GM23338 (cell line): Measurements from ENCODE around the gene KSR2. TPM values are rescaled to one million over a fixed set of nuclear protein-coding genes. Genes with fewer than 3 reads are reported as not detected.

ENCODE experiments used
- ATAC-seq: fragments of 200-7000 bp; cut with Tn5 transposase; 3 replicates; pipeline ENCODE4 v1.9.1; 2020
- DNase-seq: peaks from one replicate; pipeline ENCODE4 v3.0.0-alpha.2; 2015; ENCODE audit warnings: low spot score
- H2AFZ ChIP-seq: fragments of 200-600 bp; sonication (generic); 2 replicates; pipeline ENCODE4 v1.8.0; 2016; ENCODE audit warnings: antibody characterized with exemption, mild to moderate bottlenecking, moderate library complexity
- H3F3A ChIP-seq: fragments of 200-600 bp; sonication (generic); replicated peaks from 2 replicates; pipeline ENCODE4 v1.8.0; 2017; ENCODE audit warnings: antibody characterized with exemption, mixed run types, low read depth
- H3K27ac ChIP-seq: fragments of 200-600 bp; sonication (generic); 2 replicates; pipeline ENCODE4 v1.6.1; 2016; ENCODE audit warnings: low read depth
- H3K27me3 ChIP-seq: fragments of 200-600 bp; sonication (generic); 2 replicates; pipeline ENCODE4 v1.8.0; 2016; ENCODE audit warnings: mild to moderate bottlenecking, mixed run types, moderate library complexity; ENCODE audit not compliant: insufficient read depth
- H3K36me3 ChIP-seq: fragments of 200-600 bp; sonication (generic); 2 replicates; pipeline ENCODE4 v1.8.0; 2016; ENCODE audit warnings: mild to moderate bottlenecking; ENCODE audit not compliant: insufficient read depth
- H3K4me1 ChIP-seq: fragments of 200-600 bp; sonication (generic); 2 replicates; pipeline ENCODE4 v1.8.0; 2016; ENCODE audit warnings: mild to moderate bottlenecking, moderate library complexity; ENCODE audit not compliant: insufficient read depth
- H3K4me2 ChIP-seq: fragments of 200-600 bp; sonication (generic); 2 replicates; pipeline ENCODE4 v1.7.1; 2017; ENCODE audit warnings: mixed run types
- H3K4me3 ChIP-seq: fragments of 200-600 bp; sonication (generic); 2 replicates; pipeline ENCODE4 v1.6.1; 2016; ENCODE audit warnings: mixed run types
- H3K79me2 ChIP-seq: fragments of 200-600 bp; sonication (generic); replicated peaks from 2 replicates; pipeline ENCODE4 v1.8.0; 2017; ENCODE audit warnings: mild to moderate bottlenecking; ENCODE audit not compliant: insufficient read depth
- H3K9me2 ChIP-seq: fragments of 200-600 bp; sonication (generic); 2 replicates; pipeline ENCODE4 v1.8.0; 2017; ENCODE audit not compliant: insufficient read depth
- H4K20me1 ChIP-seq: fragments of 200-600 bp; sonication (generic); replicated peaks from 2 replicates; pipeline ENCODE4 v1.8.0; 2017; ENCODE audit warnings: mild to moderate bottlenecking; ENCODE audit not compliant: insufficient read depth
- H3K27ac Mint-ChIP-seq: 2 replicates; pipeline ENCODE4 v1.8.0; 2020; ENCODE audit warnings: inconsistent platforms, mild to moderate bottlenecking, moderate library complexity, mixed read lengths
- H3K27me3 Mint-ChIP-seq: 3 replicates; pipeline ENCODE4 v1.8.0; 2022; ENCODE audit warnings: low read depth, mild to moderate bottlenecking, moderate library complexity, mixed read lengths, inconsistent platforms; ENCODE audit not compliant: insufficient read depth, poor library complexity
- H3K36me3 Mint-ChIP-seq: 3 replicates; pipeline ENCODE4 v1.8.0; 2021; ENCODE audit warnings: low read depth, mild to moderate bottlenecking, inconsistent platforms, moderate library complexity, mixed read lengths
- H3K4me1 Mint-ChIP-seq: 3 replicates; pipeline ENCODE4 v1.8.0; 2020; ENCODE audit warnings: mild to moderate bottlenecking, inconsistent platforms, mixed read lengths
- H3K4me3 Mint-ChIP-seq: 3 replicates; pipeline ENCODE4 v1.8.0; 2021; ENCODE audit warnings: moderate library complexity, mild to moderate bottlenecking, inconsistent platforms, mixed read lengths
- H3K9me3 Mint-ChIP-seq: 3 replicates; pipeline ENCODE4 v1.8.0; 2020; ENCODE audit warnings: moderate library complexity, mild to moderate bottlenecking, inconsistent platforms, mixed read lengths
- ETS1 ChIP-seq: IDR thresholded peaks from 2 replicates; pipeline ENCODE4 v1.6.1; 2016; ENCODE audit warnings: antibody characterized with exemption
- EZH2phosphoT487 ChIP-seq: fragments of 200-600 bp; sonication (generic); IDR thresholded peaks from one replicate; pipeline ENCODE4 v1.8.1; 2018; ENCODE audit warnings: antibody characterized with exemption; ENCODE audit not compliant: unreplicated experiment
- NANOG ChIP-seq: IDR thresholded peaks from 2 replicates; pipeline ENCODE4 v1.6.1; 2016; ENCODE audit warnings: antibody characterized with exemption, borderline replicate concordance
- POLR2AphosphoS5 ChIP-seq: IDR thresholded peaks from 2 replicates; pipeline ENCODE4 v1.6.1; 2016; ENCODE audit warnings: antibody characterized with exemption, low read depth
- REST ChIP-seq: IDR thresholded peaks from one replicate; pipeline ENCODE4 v1.6.1; 2018; ENCODE audit warnings: antibody characterized with exemption; ENCODE audit not compliant: unreplicated experiment
- STAT1 ChIP-seq: IDR thresholded peaks from one replicate; pipeline ENCODE4 v1.6.1; 2016; ENCODE audit warnings: antibody characterized with exemption; ENCODE audit not compliant: unreplicated experiment
- ZNF114 ChIP-seq: fragments of 250-450 bp; sonication (Bioruptor Pico); IDR thresholded peaks from 2 replicates; pipeline ENCODE4 v1.5.0; 2020; ENCODE audit warnings: mild to moderate bottlenecking, moderate library complexity
- ZNF331 ChIP-seq: fragments of 250-450 bp; sonication (Bioruptor Pico); IDR thresholded peaks from 2 replicates; pipeline ENCODE4 v1.5.0; 2020; ENCODE audit warnings: low read depth, mild to moderate bottlenecking, moderate library complexity
- ZNF462 ChIP-seq: fragments of 250-450 bp; sonication (Bioruptor Pico); IDR thresholded peaks from 2 replicates; pipeline ENCODE4 v1.5.0; 2020; ENCODE audit warnings: mild to moderate bottlenecking, moderate library complexity
- polyA plus RNA-seq: library from polyadenylated mRNA; unstranded; fragments of >200 nt; fragmentation: Nextera tagmentation; extraction: Ambion mirVana; gene quantifications from 2 replicates; pipeline ENCODE4 v1.2.1, GENCODE V29; 2016
- total RNA-seq: library from RNA; depleted of rRNA; stranded (reverse); fragments of >200 nt; shearing (Covaris generic); gene quantifications from 2 replicates; pipeline ENCODE4 v1.2.3, GENCODE V29; 2014

The KSR2 gene
- total and polyA plus RNA-seq, 2 experiments from 2014 or later, result 1.1 to 2.7 TPM

- TF ChIP-seq ZNF462 (CRISPR knock-in tag) (no peak), NANOG (no peak), POLR2AphosphoS5 (no peak), ZNF114 (CRISPR knock-in tag) (no peak)
Measured at GRCh38 chr12:117437516-117438255, 531.1 kb downstream of the KSR2 start (continued).

GRCh38 chr12:117433878-117434277, 534.9 kb downstream of the KSR2 start:
- no peak for DNase-seq
- Histone ChIP-seq H4K20me1 (no peaks in the 10 kb centered on the region), H3K9me2 (no peaks in the 10 kb centered on the region), H2AFZ (no peak overlapping the region), H3K36me3 (no peaks in the 10 kb centered on the region), H3F3A (no peaks in the 10 kb centered on the region), H3K4me2 (no peak overlapping the region), H3K4me3 (no peak overlapping the region), H3K4me1 (no peaks in the 10 kb centered on the region), H3K79me2 (no peaks in the 10 kb centered on the region), H3K27me3 (no peaks in the 10 kb centered on the region), H3K27ac (no peak overlapping the region)
- Mint-ChIP-seq H3K27me3 (no peaks in the 10 kb centered on the region), H3K36me3 (no peaks in the 10 kb centered on the region), H3K4me3 (no peak overlapping the region), H3K27ac (no peak overlapping the region), H3K9me3 (no peaks in the 10 kb centered on the region), H3K4me1 (no peaks in the 10 kb centered on the region)
- no peak for ATAC-seq
- TF ChIP-seq EZH2phosphoT487, result no peak
- TF ChIP-seq ZNF114 (CRISPR knock-in tag), result no peak
- TF ChIP-seq NANOG, result no peak
- TF ChIP-seq ZNF331 (CRISPR knock-in tag), result no peak
- no peak for TF ChIP-seq STAT1
- no peak for TF ChIP-seq ETS1
- TF ChIP-seq POLR2AphosphoS5, result no peak
- TF ChIP-seq REST, result no peak
